Measurements from ENCODE around the gene CPEB4.

CPEB4 gene

DNA sequence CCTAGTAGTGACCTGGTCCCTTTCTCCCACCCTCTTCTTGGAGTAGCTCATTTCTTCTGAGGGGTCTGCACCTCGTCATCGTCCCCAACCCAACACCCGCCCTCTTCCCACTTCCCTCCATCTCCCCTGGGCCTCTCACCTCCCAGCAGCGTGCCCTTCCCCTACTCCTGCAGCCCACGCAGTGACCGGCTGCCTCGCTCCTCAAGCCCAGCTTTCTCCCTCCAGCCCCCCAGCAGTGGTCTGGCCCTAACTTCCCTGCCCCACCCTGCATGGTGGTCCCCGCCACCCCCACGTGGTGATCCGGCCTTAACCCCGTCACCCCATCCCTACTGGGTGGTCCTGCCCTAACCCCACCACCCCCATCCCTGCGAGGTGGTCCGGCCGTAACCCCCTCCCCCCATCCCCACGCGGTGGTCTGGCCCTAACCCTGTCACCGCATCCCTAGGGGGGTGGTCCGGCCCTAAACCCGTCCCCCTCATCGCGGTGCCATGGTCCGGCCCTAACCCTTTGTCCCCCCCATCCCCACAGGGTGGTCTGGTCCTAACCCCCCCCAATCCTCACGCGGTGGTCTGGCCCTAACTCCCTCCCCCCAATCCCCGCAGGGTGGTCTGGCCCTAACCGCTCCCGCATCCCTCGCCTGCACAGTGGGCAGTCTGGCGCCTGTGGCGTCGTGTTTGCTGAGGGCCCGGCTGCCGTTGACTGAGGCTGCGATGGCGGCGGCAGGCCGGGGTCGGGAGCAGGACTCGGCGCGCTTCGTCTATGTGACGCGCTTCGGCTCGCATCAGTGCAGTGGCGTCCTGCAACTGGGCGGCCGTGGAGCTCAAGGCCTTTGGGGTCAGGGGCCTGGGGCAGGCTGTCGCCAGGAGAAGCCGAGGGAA is 100.6 kb downstream of the CPEB4 start, which contains the start of gene C5orf47:
TSS of gene C5orf47 (plus strand) at position 617 of the 878 bp plus-strand sequence. CDS start at position 711, 94 bp downstream.
- TF ChIP-seq, protein P1, sequence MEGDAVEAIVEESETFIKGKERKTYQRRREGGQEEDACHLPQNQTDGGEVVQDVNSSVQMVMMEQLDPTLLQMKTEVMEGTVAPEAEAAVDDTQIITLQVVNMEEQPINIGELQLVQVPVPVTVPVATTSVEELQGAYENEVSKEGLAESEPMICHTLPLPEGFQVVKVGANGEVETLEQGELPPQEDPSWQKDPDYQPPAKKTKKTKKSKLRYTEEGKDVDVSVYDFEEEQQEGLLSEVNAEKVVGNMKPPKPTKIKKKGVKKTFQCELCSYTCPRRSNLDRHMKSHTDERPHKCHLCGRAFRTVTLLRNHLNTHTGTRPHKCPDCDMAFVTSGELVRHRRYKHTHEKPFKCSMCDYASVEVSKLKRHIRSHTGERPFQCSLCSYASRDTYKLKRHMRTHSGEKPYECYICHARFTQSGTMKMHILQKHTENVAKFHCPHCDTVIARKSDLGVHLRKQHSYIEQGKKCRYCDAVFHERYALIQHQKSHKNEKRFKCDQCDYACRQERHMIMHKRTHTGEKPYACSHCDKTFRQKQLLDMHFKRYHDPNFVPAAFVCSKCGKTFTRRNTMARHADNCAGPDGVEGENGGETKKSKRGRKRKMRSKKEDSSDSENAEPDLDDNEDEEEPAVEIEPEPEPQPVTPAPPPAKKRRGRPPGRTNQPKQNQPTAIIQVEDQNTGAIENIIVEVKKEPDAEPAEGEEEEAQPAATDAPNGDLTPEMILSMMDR (IDR thresholded peaks at IDR 0.05; ENCODE audit: low read depth, low read length, missing control alignments): no peak
- no peak within 1 kb of the TSS for H3K4me3 ChIP-seq (replicated peaks; ENCODE audit: low read depth, low read length)
- DNase-seq (ENCODE audit: extremely low read depth, low read depth): no peak

DNA sequence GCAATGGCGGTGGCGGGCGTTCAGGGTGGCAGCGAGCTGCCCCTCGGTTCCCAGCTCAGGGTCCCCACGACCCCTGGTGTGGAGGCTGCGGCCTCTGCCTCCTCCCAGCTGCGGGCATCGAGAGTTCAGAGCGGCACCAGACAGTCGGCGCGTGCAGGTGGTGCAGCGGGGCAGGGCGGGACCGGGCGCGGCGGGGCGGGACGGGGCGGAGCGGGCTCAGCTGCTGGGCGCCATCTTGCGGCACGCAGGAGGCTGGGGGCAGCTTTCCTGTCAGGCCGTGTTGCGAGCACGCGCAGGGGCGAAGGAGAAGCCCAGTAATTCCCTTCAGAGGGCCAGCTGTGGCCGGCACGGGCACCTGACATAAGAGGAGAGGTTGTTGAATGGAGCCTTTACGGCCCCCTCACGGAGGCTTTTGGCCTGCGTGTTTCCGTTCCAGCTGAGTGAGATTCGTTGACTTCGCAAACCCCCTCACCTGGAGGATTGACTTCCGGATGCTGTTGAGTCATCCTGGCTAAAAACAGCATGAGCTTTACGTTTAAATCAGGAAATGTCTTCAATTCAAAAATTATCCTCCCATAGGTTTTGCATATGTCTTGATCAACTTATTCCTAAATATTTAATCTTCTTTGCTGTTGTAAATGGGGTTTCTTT is 101.4 kb downstream of the CPEB4 start:
- TF ChIP-seq, protein P1 (IDR thresholded peaks at IDR 0.05; ENCODE audit: low read depth, low read length, missing control alignments): no peak
- H3K4me3 ChIP-seq (replicated peaks; ENCODE audit: low read depth, low read length): no peak overlapping the region
- DNase-seq (ENCODE audit: extremely low read depth, low read depth): no peak

DNA sequence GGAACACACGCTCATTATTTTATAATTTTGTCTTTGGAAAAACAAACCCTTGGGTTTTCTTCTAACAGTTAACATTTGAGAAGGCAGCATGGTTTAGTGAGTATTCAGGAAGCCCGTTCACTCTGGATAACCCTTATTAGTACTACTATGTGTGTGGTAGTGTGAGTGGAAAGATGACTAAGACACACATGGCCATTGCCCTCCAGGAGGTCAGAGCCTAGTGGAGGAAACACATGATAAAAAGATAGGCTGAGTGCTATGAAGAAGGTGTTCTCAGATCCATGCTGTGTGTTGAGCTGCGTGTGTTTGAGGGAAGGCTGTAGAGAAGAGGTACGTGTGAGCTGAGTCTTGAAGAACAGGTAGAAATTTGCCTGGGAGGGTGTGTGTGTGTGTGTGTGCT is 109.2 kb downstream of the CPEB4 start:
- no peak overlapping the region for H3K4me3 ChIP-seq (replicated peaks; ENCODE audit: low read depth, low read length)
- no peak for DNase-seq (ENCODE audit: extremely low read depth, low read depth)
- TF ChIP-seq, protein P1 (IDR thresholded peaks at IDR 0.05; ENCODE audit: low read depth, low read length, missing control alignments): no peak

DNA sequence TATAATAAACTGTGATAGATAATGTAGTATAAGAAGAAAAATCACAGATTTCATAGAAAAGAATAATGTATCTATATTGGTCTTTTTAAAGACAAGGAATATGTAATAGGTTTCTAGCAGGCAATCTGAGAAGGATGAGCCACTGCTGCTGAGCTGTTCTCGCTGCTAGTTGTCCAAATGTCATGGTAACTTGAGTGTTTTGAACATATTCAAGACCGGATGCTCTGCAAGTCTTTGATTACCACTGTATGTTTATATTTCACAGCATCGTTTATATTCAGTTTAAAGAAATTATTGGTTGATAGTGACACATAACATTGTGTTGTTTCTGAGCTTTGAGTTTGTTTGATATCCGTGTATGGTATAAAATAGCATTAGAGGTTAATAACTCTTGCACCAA is 110.4 kb downstream of the CPEB4 start:
- H3K4me3 ChIP-seq (replicated peaks; ENCODE audit: low read depth, low read length): no peak overlapping the region
- DNase-seq (ENCODE audit: extremely low read depth, low read depth): no peak
- TF ChIP-seq, protein P1 (IDR thresholded peaks at IDR 0.05; ENCODE audit: low read depth, low read length, missing control alignments): no peak

DNA sequence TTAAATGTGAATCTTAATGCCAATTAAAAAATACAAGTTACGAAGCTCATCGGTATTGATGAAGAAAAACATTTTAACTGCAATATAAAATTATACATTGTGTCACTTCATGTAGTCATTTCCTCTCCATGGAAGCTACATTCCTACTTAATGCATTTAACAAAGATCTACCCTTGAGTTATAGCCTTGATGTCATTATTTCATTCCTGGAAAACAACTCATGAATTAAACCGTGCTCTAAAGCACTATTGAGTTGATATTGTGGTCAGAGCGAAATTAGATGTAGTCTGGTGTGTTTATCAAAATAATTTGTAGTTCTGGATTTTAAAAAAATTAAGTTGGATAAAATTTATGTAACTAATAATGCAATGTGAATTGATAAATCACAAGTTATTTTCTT is 111.9 kb downstream of the CPEB4 start:
- TF ChIP-seq, protein P1 (IDR thresholded peaks at IDR 0.05; ENCODE audit: low read depth, low read length, missing control alignments): no peak
- no peak for DNase-seq (ENCODE audit: extremely low read depth, low read depth)
- H3K4me3 ChIP-seq (replicated peaks; ENCODE audit: low read depth, low read length): no peak overlapping the region

DNA sequence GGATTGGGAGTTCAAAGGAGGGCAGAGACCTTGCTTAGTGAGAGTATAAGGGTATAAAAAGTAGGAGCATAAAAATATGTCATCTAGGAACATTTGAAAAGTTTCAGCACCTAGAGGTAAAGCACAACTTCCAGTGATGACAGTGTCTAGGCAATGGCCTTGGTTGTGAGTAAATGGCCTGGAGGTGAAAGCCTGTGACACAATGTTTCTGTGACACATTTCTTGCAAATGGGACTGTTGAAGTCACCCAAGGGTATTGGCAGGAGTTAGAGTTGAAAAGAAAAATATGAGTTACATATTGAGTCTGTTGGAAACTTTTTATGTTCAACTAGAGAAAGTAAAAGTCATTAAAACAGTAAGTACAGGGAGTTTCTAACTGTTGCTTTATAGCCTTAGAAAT is 115.6 kb downstream of the CPEB4 start:
- no peak overlapping the region for H3K4me3 ChIP-seq (replicated peaks; ENCODE audit: low read depth, low read length)
- TF ChIP-seq, protein P1 (IDR thresholded peaks at IDR 0.05; ENCODE audit: low read depth, low read length, missing control alignments): no peak
- DNase-seq (ENCODE audit: extremely low read depth, low read depth): no peak
